SU-DHL-6 (cell line): ENCODE measurements around the gene PCDHB15.
"Not testable (repeated sequence)": the region's sequence is repeated elsewhere in the genome, so short reads cannot be mapped to it uniquely, and the experiment has no call there.

ENCODE experiments used
- CTCF ChIP-seq: fragments of 200-600 bp; sonication (generic); IDR thresholded peaks from one replicate; pipeline ENCODE4 v1.5.1; 2017; ENCODE audit warnings: antibody characterized with exemption, mild to moderate bottlenecking, low read length, moderate library complexity; ENCODE audit not compliant: insufficient read depth, poor library complexity, severe bottlenecking
- EZH2phosphoT487 ChIP-seq: fragments of 200-600 bp; sonication (generic), shearing (Covaris generic); conservative IDR thresholded peaks from 2 replicates; pipeline ENCODE4 v1.6.1; 2018; ENCODE audit warnings: mild to moderate bottlenecking, antibody characterized with exemption, low read length, moderate library complexity, mixed read lengths

DNA sequence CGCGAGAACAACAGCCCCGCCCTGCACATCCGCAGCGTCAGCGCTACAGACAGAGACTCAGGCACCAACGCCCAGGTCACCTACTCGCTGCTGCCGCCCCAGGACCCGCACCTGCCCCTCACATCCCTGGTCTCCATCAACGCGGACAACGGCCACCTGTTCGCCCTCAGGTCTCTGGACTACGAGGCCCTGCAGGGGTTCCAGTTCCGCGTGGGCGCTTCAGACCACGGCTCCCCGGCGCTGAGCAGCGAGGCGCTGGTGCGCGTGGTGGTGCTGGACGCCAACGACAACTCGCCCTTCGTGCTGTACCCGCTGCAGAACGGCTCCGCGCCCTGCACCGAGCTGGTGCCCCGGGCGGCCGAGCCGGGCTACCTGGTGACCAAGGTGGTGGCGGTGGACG, 29.7 kb upstream of the PCDHB15 start:
- not testable (repeated sequence) for TF ChIP-seq CTCF, EZH2phosphoT487
